ENCODE measurements around the gene CTNNAL1. TPM values are rescaled to one million over a fixed set of nuclear protein-coding genes. Genes with fewer than 3 reads are reported as not detected.
"Not testable (repeated sequence)": the region's sequence is repeated elsewhere in the genome, so short reads cannot be mapped to it uniquely, and the experiment has no call there.

CTNNAL1 gene
- polyA plus RNA-seq, 1 of the 3 experiments (the other 2 are of a cell fraction): 32.8 TPM

GRCh38 chr9:108972186-108972585, 41.1 kb downstream of the CTNNAL1 start:
- peaks cover 8 to 54% of the 10 kb centered on the region in 2 experiments for H3K36me3 ChIP-seq (replicated peaks in 1 of 2; ENCODE audit: control insufficient read depth in 1 of 2, insufficient read depth in 2 of 2, low read length in 1 of 2)
- no peak overlapping the region for H3K4me2 ChIP-seq
- no peaks in the 10 kb centered on the region for H3K9me2 ChIP-seq
- H4K20me1 ChIP-seq (ENCODE audit: insufficient read depth): no peaks in the 10 kb centered on the region
- no peaks in the 10 kb centered on the region for H3K27me3 ChIP-seq (ENCODE audit: insufficient read depth)
- H3K9me3 ChIP-seq: no peaks in the 10 kb centered on the region
- WGBS (ENCODE audit: low lambda C conversion rate): over 99% methylated on average over 3 of the region's 3 CpGs
- TF ChIP-seq JUND (IDR thresholded peaks at IDR 0.05) (no peak), SIN3A (IDR thresholded peaks at IDR 0.05; ENCODE audit: borderline replicate concordance, low read depth, low read length) (no peak), TAF1 (IDR thresholded peaks at IDR 0.05; ENCODE audit: borderline replicate concordance, low read depth, low read length) (no peak), NFIC (IDR thresholded peaks at IDR 0.05; ENCODE audit: borderline replicate concordance) (no peak), GATA2 (CRISPR knock-in tag; IDR thresholded peaks at IDR 0.05) (no peak), RFX5 (IDR thresholded peaks at IDR 0.05; ENCODE audit: low read length) (no peak), RCOR1 (IDR thresholded peaks at IDR 0.05; ENCODE audit: low read length) (no peak), TEAD4 (IDR thresholded peaks at IDR 0.05; ENCODE audit: borderline replicate concordance, insufficient read depth) (no peak), ZBTB33 (IDR thresholded peaks at IDR 0.05; ENCODE audit: borderline replicate concordance, low read depth) (no peak), MEF2A (IDR thresholded peaks at IDR 0.05; ENCODE audit: borderline replicate concordance, low read depth) (no peak), FOXM1 (IDR thresholded peaks at IDR 0.05; ENCODE audit: low read depth) (no peak)
- H3K27ac ChIP-seq (ENCODE audit: low read depth in 2 of 2, low read length in 1 of 2): no peak overlapping the region
- H3K4me3 ChIP-seq (ENCODE audit: low read depth in 2 of 2, low read length in 1 of 2): no peak overlapping the region
- POLR2A ChIA-PET: no interaction called here
- H3K9ac ChIP-seq: no peak overlapping the region
- H2AFZ ChIP-seq (ENCODE audit: low read depth): no peak overlapping the region
- H3F3A ChIP-seq (replicated peaks; ENCODE audit: insufficient read depth): peaks cover 6% of the 10 kb centered on the region
- CTCF ChIA-PET: interaction anchor here (1.5 kb wide), 1 partner anchor 18 kb away, joined by 6 read pairs; no protein-coding TSS in a partner anchor
- H3K79me2 ChIP-seq (ENCODE audit: insufficient read depth): 0 out of 2 replicates have a peak, but pooled peaks cover 5% of the 10 kb centered on the region
- no peaks in the 10 kb centered on the region; a peak in 2 of 4 replicates for H3K4me1 ChIP-seq (ENCODE audit: control insufficient read depth in 1 of 2, insufficient read depth in 2 of 2, low read depth in 1 of 2, low read length in 1 of 2)
- no peak for DNase-seq

- CTCF ChIA-PET: not testable (repeated sequence)
- H3K36me3 ChIP-seq (replicated peaks in 1 of 2; ENCODE audit: control insufficient read depth in 1 of 2, insufficient read depth in 2 of 2, low read length in 1 of 2): peaks cover 10 to 54% of the 10 kb centered on the region in 2 experiments
Observed at GRCh38 chr9:108971392-108971791, 41.9 kb downstream of the CTNNAL1 start.

GRCh38 chr9:108967916-108968315, 45.4 kb downstream of the CTNNAL1 start:
- no peak overlapping the region for H3K4me3 ChIP-seq (ENCODE audit: low read depth in 2 of 2, low read length in 1 of 2)
- H3K9ac ChIP-seq: no peak overlapping the region
- no peaks in the 10 kb centered on the region for H4K20me1 ChIP-seq (ENCODE audit: insufficient read depth)
- peaks cover 17 to 43% of the 10 kb centered on the region in 2 experiments for H3K36me3 ChIP-seq (replicated peaks in 1 of 2; ENCODE audit: control insufficient read depth in 1 of 2, insufficient read depth in 2 of 2, low read length in 1 of 2)
- DNase-seq: no peak
- 0 out of 2 replicates have a peak, but pooled peaks cover 5% of the 10 kb centered on the region for H3K79me2 ChIP-seq (ENCODE audit: insufficient read depth)
- no peak overlapping the region for H3K27ac ChIP-seq (ENCODE audit: low read depth in 2 of 2, low read length in 1 of 2)
- H3K9me3 ChIP-seq: no peaks in the 10 kb centered on the region
- peaks cover 13% of the 10 kb centered on the region for H3F3A ChIP-seq (replicated peaks; ENCODE audit: insufficient read depth)
- TF ChIP-seq CTCF (IDR thresholded peaks at IDR 0.05) (no peak), RAD21 (IDR thresholded peaks at IDR 0.05; ENCODE audit: low read length) (no peak), FOXM1 (IDR thresholded peaks at IDR 0.05; ENCODE audit: low read depth) (no peak), POLR2AphosphoS5 (IDR thresholded peaks at IDR 0.05; ENCODE audit: low read depth, low read length) (no peak), GATA2 (CRISPR knock-in tag; IDR thresholded peaks at IDR 0.05) (no peak), IRF3 (IDR thresholded peaks at IDR 0.05; ENCODE audit: low read depth, low read length) (no peak), FOSL2 (IDR thresholded peaks at IDR 0.05; ENCODE audit: borderline replicate concordance, low read depth) (no peak)
- no peak overlapping the region for H3K4me2 ChIP-seq
- H2AFZ ChIP-seq (ENCODE audit: low read depth): no peak overlapping the region
- H3K4me1 ChIP-seq (ENCODE audit: control insufficient read depth in 1 of 2, insufficient read depth in 2 of 2, low read depth in 1 of 2, low read length in 1 of 2): peaks cover 0 to 4% of the 10 kb centered on the region in 2 experiments; a peak in 2 of 4 replicates
- ChIA-PET POLR2A (no interaction called here), CTCF (interaction anchor here (0.9 to 2.2 kb wide), 3 partner anchors 13 to 68 kb away, joined by 3 to 8 read pairs (median 3); no protein-coding TSS in a partner anchor)
- H3K27me3 ChIP-seq (ENCODE audit: insufficient read depth): no peaks in the 10 kb centered on the region
- H3K9me2 ChIP-seq: no peaks in the 10 kb centered on the region

More at GRCh38 chr9:108971392-108971791, 41.9 kb downstream of the CTNNAL1 start:
- DNase-seq; H3K79me2 ChIP-seq (ENCODE audit: insufficient read depth); POLR2A ChIA-PET; H3F3A ChIP-seq (replicated peaks; ENCODE audit: insufficient read depth); H3K4me2 ChIP-seq; H3K4me1 ChIP-seq (ENCODE audit: control insufficient read depth in 1 of 2, insufficient read depth in 2 of 2, low read depth in 1 of 2, low read length in 1 of 2); H3K9me2 ChIP-seq; H3K4me3 ChIP-seq (ENCODE audit: low read depth in 2 of 2, low read length in 1 of 2); H3K27ac ChIP-seq (ENCODE audit: low read depth in 2 of 2, low read length in 1 of 2); H3K27me3 ChIP-seq (ENCODE audit: insufficient read depth); H2AFZ ChIP-seq (ENCODE audit: low read depth); H3K9ac ChIP-seq; H3K9me3 ChIP-seq; H4K20me1 ChIP-seq (ENCODE audit: insufficient read depth): not testable (repeated sequence)
- WGBS (ENCODE audit: low lambda C conversion rate): 96% methylated on average over 2 of the region's 2 CpGs

All from SK-N-SH (cell line).